Activated naive CD8-positive, alpha-beta T cell treated with anti-CD3 and anti-CD28 coated beads, Interleukin-2, amount 10 ng/mL, durations not matched to agents 7 days and 5 days (primary cell): ENCODE measurements around the gene TNS2. TPM values are rescaled to one million over a fixed set of nuclear protein-coding genes. Genes with fewer than 3 reads are reported as not detected.
"Not testable (repeated sequence)": the region's sequence is repeated elsewhere in the genome, so short reads cannot be mapped to it uniquely, and the experiment has no call there.

Source experiments
- ATAC-seq: fragments of 150-1000 bp; cut with Tn5 transposase; one replicate; pipeline ENCODE4 v1.10.0; 2021; ENCODE audit warnings: low read depth, moderate library complexity
- POLR2A ChIA-PET: fragments of 350-600 bp; sonication (Branson Sonifier 250); formaldehyde crosslinking; loops from one replicate; lab custom pipeline; 2021; ENCODE audit warnings: antibody characterized with exemption; lab: Charles Lee
- DNase-seq: peaks from one replicate; pipeline ENCODE4 v3.0.0; 2021
- H3K27ac Mint-ChIP-seq: one replicate; pipeline ENCODE4 v1.8.0; 2022; ENCODE audit warnings: mild to moderate bottlenecking, mixed read lengths
- H3K27me3 Mint-ChIP-seq: one replicate; pipeline ENCODE4 v1.8.0; 2022; ENCODE audit warnings: mild to moderate bottlenecking, moderate library complexity, mixed read lengths
- H3K36me3 Mint-ChIP-seq: one replicate; pipeline ENCODE4 v1.8.0; 2021; ENCODE audit warnings: mild to moderate bottlenecking, mixed read lengths
- H3K4me1 Mint-ChIP-seq: one replicate; pipeline ENCODE4 v1.8.0; 2021; ENCODE audit warnings: mixed read lengths
- H3K4me3 Mint-ChIP-seq: one replicate; pipeline ENCODE4 v1.8.0; 2022; ENCODE audit warnings: mild to moderate bottlenecking, moderate library complexity, mixed read lengths
- H3K9me3 Mint-ChIP-seq: one replicate; pipeline ENCODE4 v1.8.0; 2021; ENCODE audit warnings: mixed read lengths
- total RNA-seq, 2 experiments: library from RNA; stranded (reverse); gene quantifications; one replicate each; pipeline ENCODE4 v1.2.3, GENCODE V29; 2021

TNS2 gene
- total RNA-seq, 2 experiments from 2014 or later: 1.9 to 3.0 TPM

DNA sequence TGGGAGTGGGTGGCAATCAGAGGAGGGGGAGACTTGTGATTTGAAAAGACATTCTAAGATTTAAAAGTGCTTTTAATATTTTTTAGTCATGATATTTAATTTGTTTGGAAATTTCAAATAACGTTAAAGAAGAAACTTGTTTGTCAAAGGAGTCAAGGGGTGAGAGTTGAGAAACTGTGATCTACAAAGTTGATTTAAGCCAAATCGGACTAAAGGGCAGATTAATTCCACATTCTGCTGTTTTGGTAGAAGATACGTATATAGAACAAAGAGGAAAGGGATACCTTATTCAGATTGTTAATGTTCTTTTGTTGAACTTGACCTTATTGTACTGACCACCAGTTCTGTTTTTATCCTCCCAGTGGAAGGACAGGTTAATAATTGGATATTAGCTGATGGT, 36.9 kb upstream of the TNS2 start:
- ATAC-seq (no peak), DNase-seq (no peak)
- Mint-ChIP-seq H3K27me3 (no peaks in the 10 kb centered on the region), H3K9me3 (no peaks in the 10 kb centered on the region), H3K36me3 (peaks cover 26% of the 10 kb centered on the region), H3K4me3 (no peak overlapping the region), H3K27ac (no peak overlapping the region), H3K4me1 (peaks cover 40% of the 10 kb centered on the region)
- POLR2A ChIA-PET: no interaction called here

GRCh38 chr12:53014709-53015108, 35.2 kb upstream of the TNS2 start:
- Mint-ChIP-seq H3K27me3 (no peaks in the 10 kb centered on the region), H3K36me3 (peaks cover 25% of the 10 kb centered on the region), H3K27ac (peak overlapping the region; percentile 63), H3K9me3 (no peaks in the 10 kb centered on the region), H3K4me3 (no peak overlapping the region), H3K4me1 (peaks cover 30% of the 10 kb centered on the region)
- DNase-seq: no peak
- POLR2A ChIA-PET: no interaction called here
- ATAC-seq: no peak

DNA sequence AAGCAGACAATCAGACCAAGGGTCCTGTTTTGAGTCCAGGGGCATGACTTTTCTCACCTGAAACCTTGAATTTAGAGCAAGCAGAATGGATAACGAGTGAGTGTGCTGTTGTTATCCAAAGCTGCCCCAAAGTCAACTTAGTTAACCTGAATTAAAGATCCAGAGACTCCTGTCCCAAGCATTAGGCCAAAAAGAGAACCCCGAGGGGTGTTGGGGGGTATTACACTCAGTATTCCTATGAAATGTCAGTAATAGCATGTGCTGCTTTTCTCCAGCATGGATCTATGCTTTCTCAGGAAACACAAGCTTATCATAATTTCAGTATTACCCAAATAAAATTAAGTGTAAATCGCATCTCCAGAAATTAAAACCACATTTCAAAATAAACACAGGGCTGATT, 24.6 kb upstream of the TNS2 start:
- Mint-ChIP-seq H3K4me1 (no peaks in the 10 kb centered on the region), H3K27ac (no peak overlapping the region), H3K9me3 (no peaks in the 10 kb centered on the region), H3K27me3 (no peaks in the 10 kb centered on the region), H3K4me3 (no peak overlapping the region), H3K36me3 (peaks cover 38% of the 10 kb centered on the region)
- DNase-seq: no peak
- no peak for ATAC-seq
- POLR2A ChIA-PET: no interaction called here

- not testable (repeated sequence) for H3K4me1 Mint-ChIP-seq, DNase-seq, H3K27ac Mint-ChIP-seq, ATAC-seq, H3K9me3 Mint-ChIP-seq, H3K27me3 Mint-ChIP-seq, H3K4me3 Mint-ChIP-seq
- H3K36me3 Mint-ChIP-seq: peaks cover 42% of the 10 kb centered on the region
- POLR2A ChIA-PET: interaction anchor here (1.4 kb wide), 1 partner anchor 21 kb away, joined by 3 read pairs; the partner anchor contains the start of gene EIF4B
Observed at GRCh38 chr12:53027014-53027413, 22.9 kb upstream of the TNS2 start.

GRCh38 chr12:53031616-53032015, 18.2 kb upstream of the TNS2 start:
- Mint-ChIP-seq H3K9me3 (no peaks in the 10 kb centered on the region), H3K4me3 (no peak overlapping the region), H3K36me3 (peaks cover 47% of the 10 kb centered on the region), H3K27me3 (no peaks in the 10 kb centered on the region), H3K4me1 (peaks cover 9% of the 10 kb centered on the region), H3K27ac (no peak overlapping the region)
- DNase-seq (no peak), ATAC-seq (no peak)
- POLR2A ChIA-PET: no interaction called here

GRCh38 chr12:53033832-53034231, 16.0 kb upstream of the TNS2 start:
- H3K9me3 Mint-ChIP-seq, ATAC-seq, H3K27ac Mint-ChIP-seq, DNase-seq, POLR2A ChIA-PET, H3K4me3 Mint-ChIP-seq, H3K27me3 Mint-ChIP-seq: not testable (repeated sequence)
- Mint-ChIP-seq H3K36me3 (peaks cover 45% of the 10 kb centered on the region), H3K4me1 (peaks cover 20% of the 10 kb centered on the region)

DNA sequence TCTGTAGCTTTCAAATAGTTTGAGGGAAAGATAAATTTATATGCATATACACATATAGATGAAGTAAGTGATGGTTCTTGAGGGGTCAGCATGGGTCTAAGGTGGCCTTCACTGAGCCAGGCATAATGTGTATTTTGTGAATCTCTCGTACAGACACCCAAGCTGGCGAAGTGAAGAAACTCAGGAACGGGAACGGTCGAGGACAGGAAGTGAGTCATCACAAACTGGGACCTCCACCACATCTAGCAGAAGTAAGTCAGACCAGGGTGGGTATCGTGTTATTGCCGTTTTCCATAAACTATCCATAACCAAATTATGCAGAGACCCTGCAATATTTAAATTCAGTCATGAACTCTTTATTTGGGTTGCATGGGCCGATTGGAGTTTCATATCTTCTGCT, 15.4 kb upstream of the TNS2 start:
- H3K36me3 Mint-ChIP-seq: peaks cover 50% of the 10 kb centered on the region
- POLR2A ChIA-PET: no interaction called here
- no peaks in the 10 kb centered on the region for H3K27me3 Mint-ChIP-seq
- H3K27ac Mint-ChIP-seq: no peak overlapping the region
- no peak for DNase-seq
- H3K4me3 Mint-ChIP-seq: no peak overlapping the region
- ATAC-seq: no peak
- no peaks in the 10 kb centered on the region for H3K9me3 Mint-ChIP-seq
- peaks cover 25% of the 10 kb centered on the region for H3K4me1 Mint-ChIP-seq

GRCh38 chr12:53036802-53037201, 13.1 kb upstream of the TNS2 start:
- ATAC-seq (no peak), DNase-seq (no peak)
- Mint-ChIP-seq H3K36me3 (peaks cover 46% of the 10 kb centered on the region), H3K4me3 (no peak overlapping the region), H3K27ac (peak overlapping the region; percentile 11), H3K4me1 (peaks cover 25% of the 10 kb centered on the region), H3K9me3 (no peaks in the 10 kb centered on the region), H3K27me3 (no peaks in the 10 kb centered on the region)
- POLR2A ChIA-PET: no interaction called here

GRCh38 chr12:53039851-53040250, 10.0 kb upstream of the TNS2 start:
- Mint-ChIP-seq H3K36me3 (peaks cover 36% of the 10 kb centered on the region), H3K4me1 (peaks cover 19% of the 10 kb centered on the region), H3K27me3 (no peaks in the 10 kb centered on the region), H3K4me3 (no peak overlapping the region), H3K9me3 (no peaks in the 10 kb centered on the region), H3K27ac (peak overlapping the region; percentile 2)
- ATAC-seq (no peak), DNase-seq (no peak)
- POLR2A ChIA-PET: no interaction called here

DNA sequence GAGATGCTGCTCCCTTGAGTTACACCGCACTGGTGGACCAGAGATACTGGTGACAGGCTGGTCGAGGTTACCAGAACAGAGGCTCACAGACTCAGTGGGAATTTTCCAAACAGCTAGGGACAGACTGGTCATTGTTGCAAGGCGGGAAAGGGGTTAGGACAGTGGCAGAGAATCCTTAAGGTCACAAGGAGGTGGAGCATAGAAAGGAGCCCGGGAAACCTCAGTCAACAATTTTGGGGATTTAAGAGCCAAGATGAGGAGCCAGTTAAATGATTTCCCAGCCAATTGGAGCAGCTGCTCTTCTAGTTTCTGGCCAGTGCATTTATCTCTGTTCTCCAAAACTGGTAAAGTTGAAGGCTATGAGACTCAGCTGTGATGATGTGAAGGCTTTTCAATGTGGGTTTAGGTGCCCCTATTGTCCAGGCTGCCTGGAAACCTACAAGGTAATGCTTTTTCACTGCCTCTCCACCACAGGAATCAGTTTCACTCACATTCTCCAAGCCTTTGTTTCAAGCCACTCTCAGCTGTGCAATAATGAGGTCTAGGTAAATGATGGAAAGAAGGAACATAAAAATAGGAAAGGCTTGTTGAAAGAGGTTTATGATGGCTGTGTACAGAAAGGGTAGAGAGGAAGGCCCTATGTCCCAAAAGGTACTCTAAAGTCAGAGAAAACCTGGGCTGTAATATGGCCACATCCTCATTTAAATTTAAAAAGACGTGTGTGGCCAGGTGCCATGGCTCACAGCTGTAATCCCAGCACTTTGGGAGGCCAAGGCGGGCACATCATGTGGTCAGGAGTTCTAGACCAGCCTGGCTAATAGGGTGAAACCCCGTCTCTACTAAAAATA, 7.0 kb upstream of the TNS2 start:
- no peak overlapping the region for H3K27ac Mint-ChIP-seq
- POLR2A ChIA-PET: interaction anchor here (1.1 kb wide), 1 partner anchor 11 kb away, joined by 4 read pairs; no protein-coding TSS in a partner anchor
- H3K36me3 Mint-ChIP-seq: peaks cover 29% of the 10 kb centered on the region
- ATAC-seq (no peak), DNase-seq (no peak)
- no peak overlapping the region for H3K4me3 Mint-ChIP-seq
- no peaks in the 10 kb centered on the region for H3K9me3 Mint-ChIP-seq
- peaks cover 27% of the 10 kb centered on the region for H3K4me1 Mint-ChIP-seq
- peaks cover 2% of the 10 kb centered on the region for H3K27me3 Mint-ChIP-seq

GRCh38 chr12:53044052-53044581, 5.7 kb upstream of the TNS2 start:
- DNase-seq (no peak), ATAC-seq (no peak)
- Mint-ChIP-seq H3K27me3 (peaks cover 2% of the 10 kb centered on the region), H3K9me3 (no peaks in the 10 kb centered on the region), H3K27ac (no peak overlapping the region), H3K4me3 (no peak overlapping the region), H3K4me1 (peaks cover 19% of the 10 kb centered on the region), H3K36me3 (peaks cover 20% of the 10 kb centered on the region)
- POLR2A ChIA-PET: interaction anchor here (0.6 to 1.3 kb wide), 2 partner anchors 9 to 97 kb away, joined by 3 to 4 read pairs; no protein-coding TSS in a partner anchor

DNA sequence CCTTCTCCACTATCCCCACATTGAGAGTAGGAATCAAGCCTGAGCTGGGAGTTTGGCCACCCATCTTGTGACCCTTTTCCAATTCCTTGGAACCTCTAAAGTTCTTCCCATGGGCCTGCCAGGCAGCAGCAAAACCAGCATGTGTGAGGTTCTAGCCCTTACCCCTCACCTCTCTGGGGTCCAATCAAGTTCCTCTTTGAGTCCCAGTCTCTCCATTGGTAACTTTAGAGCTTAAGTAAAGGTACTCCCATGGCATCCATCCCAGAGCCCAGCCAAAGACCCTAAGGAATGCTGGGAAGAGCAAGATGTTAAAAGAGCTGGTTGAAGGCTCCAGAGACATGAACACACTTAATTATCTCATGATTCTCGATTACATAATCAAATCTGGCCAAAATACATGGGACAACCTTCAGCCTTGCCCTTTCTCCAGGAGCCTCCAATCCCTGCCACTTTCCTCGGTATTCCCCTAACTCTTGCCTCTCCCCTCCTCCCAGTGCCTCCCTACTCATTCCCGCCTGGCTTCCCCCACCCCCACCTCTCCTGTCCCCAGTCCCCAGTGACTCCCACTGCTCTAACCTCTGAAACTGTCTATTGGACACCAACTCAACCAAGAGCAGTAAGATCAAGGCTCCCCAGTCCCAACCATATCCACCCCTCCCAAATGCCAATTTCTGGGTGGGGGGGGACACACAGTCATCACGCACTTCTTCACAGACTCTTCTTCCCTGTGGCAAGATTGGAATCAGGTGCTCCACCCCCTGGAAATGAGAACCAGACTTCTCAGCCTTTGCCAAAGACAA, 4.8 kb upstream of the TNS2 start:
- H3K27me3 Mint-ChIP-seq: peaks cover 2% of the 10 kb centered on the region
- no peak overlapping the region for H3K4me3 Mint-ChIP-seq
- no peaks in the 10 kb centered on the region for H3K9me3 Mint-ChIP-seq
- DNase-seq: no peak
- no peak overlapping the region for H3K27ac Mint-ChIP-seq
- no peak for ATAC-seq
- POLR2A ChIA-PET: interaction anchor here (0.6 to 1.3 kb wide), 2 partner anchors 8 to 96 kb away, joined by 3 to 4 read pairs; no protein-coding TSS in a partner anchor
- peaks cover 19% of the 10 kb centered on the region for H3K4me1 Mint-ChIP-seq
- H3K36me3 Mint-ChIP-seq: peaks cover 14% of the 10 kb centered on the region

GRCh38 chr12:53045696-53046045, 4.2 kb upstream of the TNS2 start:
- POLR2A ChIA-PET: interaction anchor here (0.7 to 1.3 kb wide), 2 partner anchors 8 to 57 kb away, joined by 3 read pairs; no protein-coding TSS in a partner anchor
- DNase-seq: no peak
- ATAC-seq: no peak
- Mint-ChIP-seq H3K27me3 (peaks cover 2% of the 10 kb centered on the region), H3K9me3 (no peaks in the 10 kb centered on the region), H3K27ac (no peak overlapping the region), H3K4me1 (peaks cover 19% of the 10 kb centered on the region), H3K36me3 (peaks cover 14% of the 10 kb centered on the region), H3K4me3 (peak overlapping the region; percentile 99)
